HG03159 (cell line): ENCODE data around the gene CNNM4.

ENCODE experiments used
- ATAC-seq: cut with Tn5 transposase; IDR thresholded peaks from one replicate; pipeline ENCODE4 v1.9.1; 2021; ENCODE audit warnings: mild to moderate bottlenecking, moderate library complexity; ENCODE audit not compliant: unreplicated experiment

Gene CNNM4

DNA sequence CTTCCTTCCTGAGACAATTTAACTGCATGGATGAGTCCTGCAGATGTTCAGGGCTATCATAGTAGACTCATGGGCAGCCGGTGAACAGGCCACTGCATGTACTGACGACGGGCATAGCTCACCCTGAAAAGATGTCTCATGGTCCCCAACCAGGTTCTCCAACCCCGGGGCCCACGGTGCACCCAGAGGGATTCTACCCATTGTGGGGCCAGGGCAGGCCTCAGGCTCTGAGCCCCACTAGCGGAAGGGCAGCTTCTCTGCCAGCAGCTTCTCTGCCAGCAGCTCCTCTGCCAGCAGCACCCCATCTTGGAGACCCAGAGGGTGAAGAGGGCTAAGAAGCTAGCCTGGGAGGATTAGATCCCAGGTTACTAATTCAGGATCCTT, 3.2 kb upstream of the CNNM4 start:
- no peak for ATAC-seq

DNA sequence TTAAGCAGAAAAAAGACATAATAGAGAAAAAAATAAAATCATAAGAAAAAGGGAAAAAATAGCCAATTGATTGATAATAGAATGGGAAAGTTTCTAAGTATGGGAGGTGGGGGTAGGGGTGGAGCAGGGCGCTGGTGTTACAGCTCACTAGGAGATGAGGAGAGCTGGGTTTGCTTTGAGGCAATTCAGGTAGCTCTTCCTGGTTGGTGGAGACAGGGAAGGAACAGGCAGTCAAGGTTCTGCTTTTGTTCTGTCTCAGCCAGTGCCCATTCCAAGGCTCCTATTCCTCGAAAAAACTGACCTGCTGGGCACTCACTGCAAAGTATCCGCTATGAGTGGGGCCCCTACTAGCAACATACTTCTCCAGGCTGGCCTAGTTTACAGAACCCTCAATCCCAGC, 1.7 kb upstream of the CNNM4 start:
- ATAC-seq, result no peak

DNA sequence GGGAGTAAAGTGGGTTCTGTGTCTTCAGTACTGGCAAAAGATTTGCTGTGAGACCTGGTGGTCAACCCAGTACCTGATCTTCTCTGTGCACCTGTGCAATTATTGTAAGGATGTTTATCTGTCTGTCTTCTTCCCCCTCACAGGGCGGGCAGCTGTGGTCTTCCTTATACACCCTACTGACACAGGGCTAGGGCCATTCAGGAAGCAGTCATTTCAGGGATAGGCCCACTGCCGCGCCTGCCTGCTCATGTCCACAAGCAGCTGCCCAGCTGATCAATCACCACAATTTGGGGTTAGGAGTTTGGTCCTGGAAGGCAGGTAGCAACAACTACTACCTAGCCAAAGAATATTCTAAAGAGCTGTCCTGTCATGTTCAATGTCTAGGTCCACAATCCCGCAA, 1.2 kb upstream of the CNNM4 start:
- ATAC-seq, result no peak

DNA sequence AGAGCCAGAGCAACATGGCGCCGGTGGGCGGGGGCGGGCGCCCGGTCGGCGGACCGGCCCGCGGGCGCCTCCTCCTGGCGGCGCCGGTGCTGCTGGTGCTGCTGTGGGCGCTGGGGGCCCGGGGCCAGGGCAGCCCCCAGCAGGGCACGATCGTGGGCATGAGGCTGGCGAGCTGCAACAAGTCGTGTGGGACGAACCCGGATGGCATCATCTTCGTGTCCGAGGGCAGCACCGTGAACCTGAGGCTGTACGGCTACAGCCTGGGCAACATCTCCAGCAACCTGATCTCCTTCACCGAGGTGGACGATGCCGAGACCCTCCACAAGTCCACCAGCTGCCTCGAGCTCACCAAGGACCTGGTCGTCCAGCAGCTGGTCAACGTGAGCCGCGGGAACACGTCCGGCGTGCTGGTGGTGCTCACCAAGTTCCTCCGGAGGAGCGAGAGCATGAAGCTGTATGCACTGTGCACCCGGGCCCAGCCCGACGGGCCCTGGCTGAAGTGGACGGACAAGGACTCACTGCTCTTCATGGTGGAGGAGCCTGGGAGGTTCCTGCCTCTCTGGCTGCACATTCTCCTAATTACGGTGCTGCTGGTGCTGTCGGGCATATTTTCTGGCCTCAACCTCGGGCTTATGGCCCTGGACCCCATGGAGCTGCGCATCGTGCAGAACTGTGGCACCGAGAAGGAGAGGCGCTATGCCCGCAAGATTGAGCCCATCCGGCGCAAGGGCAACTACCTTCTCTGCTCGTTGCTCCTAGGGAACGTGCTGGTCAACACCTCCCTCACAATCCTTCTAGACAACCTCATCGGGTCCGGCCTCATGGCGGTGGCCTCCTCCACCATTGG, 507 bp downstream of the CNNM4 start:
- ATAC-seq, result peak; percentile 8

DNA sequence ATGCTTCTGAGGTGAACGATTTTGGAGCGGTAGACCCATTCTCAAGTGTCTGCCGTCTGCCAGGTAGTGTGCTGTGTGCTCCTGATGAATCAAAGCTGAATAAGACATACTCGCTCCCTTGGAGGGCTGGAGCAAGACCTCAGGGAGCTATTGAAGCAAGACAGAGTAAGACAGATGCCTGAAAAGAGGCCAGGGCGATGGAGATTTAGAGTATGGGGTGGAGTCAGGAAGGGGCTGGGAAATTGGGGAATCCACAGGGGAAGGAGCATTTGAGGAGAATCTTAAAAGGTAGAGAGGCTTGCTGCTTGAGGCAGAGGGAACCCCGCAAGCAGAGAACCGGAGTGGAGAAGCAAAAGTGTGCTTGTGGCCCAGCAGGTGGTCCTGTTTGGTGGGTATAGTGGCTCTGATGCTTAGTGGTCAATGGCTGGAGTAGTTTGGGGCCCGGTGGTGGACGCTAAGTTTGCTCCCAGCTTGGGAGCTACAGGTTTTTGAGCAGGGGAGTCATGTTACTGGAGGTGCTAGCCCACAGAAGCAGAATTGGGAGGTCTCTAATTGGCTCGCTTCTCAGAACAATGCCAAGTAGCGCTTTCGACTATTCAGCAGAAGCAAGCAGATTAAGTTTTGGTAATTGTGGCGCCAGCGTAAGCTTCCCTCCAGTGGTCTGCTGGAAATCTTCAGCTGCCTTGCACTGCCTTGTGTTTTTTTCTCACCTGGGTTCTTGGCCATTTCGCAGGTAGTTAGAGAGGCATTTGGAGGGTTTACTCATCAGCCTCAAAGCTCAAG, 2.0 kb downstream of the CNNM4 start:
- ATAC-seq, result no peak

DNA sequence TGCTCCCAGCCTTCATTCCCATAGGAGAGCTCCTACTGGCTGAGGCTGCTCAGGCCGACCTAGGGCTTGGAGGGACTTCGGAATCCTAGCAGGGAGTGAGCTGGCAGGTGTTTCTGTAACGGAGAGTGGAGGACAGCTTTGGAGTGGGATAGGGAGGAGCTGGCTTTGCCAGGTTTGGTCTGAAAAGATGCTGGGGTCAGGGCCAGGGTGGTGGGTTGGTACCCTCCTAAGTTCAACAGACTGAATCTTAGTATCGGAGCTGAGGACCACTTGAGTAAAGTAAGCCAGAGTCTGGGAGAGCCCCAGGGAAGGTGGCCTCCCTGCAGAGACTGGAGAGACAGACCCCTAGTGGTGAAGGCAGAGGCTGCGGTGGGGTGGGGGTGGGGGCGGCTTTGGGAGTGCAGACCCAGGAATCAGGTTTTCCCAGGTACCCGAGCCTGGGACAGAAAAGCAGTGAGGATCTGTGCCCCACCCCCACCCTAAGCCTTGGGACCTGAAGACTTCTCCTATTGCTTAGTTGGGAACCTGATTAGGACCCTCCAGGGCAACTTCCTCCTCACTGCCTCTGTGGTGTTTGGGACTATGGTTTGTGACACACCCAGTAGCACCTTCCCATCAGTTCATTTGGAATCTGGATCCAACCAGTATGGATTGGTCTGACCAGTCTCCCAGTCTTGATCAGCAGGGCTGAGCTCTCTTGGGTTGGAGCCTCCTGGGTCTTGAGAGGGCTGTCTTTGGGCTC, 3.0 kb downstream of the CNNM4 start:
- ATAC-seq, result no peak

DNA sequence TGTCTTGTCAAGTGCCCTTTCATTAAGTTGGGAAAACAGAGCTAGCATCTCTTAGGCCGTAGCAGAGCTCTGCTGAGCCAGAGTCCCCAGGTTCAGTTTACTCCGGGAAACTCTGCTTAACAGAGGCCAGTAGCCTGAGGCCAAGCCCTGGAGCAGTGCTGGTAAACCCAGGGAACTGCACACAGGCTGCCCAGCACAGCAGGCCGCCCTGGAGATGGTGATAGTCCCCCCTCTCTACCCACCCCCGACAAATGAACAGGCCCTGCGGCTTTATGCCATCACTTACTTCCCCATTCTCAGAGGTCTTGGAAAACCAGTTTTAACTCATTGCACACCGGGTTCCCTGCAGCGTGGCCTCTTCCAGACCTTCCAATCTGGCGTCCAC, 3.5 kb downstream of the CNNM4 start:
- ATAC-seq, result no peak

DNA sequence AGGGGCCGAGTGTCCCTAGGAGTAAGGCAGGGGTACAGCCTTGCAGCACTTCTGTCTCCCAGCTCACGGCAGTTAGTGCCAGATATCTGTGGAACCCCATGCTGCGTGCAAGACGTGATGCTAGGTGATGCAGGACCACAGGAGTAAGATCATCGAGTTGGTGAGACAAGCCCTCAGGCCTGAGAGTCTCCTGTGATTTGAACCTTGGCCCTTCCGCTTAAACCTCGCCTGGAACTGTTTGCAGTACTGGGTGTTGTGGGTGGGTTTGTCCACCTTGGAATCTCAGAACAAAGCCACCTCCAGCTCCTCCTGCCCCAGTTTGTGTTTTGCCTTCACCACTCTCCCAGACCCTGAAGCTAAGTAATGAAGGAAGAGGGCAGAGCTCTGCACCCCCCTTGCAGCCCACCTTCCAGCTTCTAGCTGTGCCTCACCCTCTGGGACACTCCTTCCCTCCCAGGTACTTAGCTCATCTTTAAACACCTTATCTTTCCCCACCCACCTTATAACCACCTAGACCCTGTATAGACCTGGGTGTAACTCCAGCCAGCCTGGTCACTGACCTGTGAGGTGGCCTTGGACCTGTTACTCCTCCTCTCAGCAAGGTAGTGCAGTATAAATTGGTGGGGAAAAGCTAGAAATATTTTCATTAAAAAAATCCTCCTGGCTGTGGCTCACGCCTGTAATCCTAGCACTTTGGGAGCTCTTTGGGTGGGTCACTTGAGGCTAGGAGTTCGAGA, 6.6 kb downstream of the CNNM4 start:
- ATAC-seq, result no peak

DNA sequence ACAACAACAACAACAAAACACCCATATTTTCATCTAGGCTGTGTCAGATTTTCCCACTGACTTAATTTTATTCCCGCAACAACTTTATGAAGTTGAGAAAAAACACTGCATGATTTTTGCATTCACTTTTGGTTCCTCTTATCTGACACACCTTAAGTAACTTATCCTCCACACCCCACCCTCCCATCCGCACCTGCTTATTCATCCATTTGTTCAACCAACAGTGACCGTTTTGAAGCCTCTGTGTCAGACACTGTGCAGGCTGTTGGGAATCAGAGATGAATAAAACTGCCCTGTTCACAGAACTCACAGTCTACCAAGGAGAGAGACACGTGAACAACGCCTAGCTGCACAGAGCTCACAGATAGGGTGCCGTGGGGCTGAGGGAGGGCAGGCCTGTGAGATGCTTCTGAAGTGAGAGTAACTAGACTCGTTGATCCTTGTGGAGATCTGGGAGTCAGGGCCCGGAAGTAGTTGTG, 7.4 kb downstream of the CNNM4 start:
- ATAC-seq, result peak; percentile 58

DNA sequence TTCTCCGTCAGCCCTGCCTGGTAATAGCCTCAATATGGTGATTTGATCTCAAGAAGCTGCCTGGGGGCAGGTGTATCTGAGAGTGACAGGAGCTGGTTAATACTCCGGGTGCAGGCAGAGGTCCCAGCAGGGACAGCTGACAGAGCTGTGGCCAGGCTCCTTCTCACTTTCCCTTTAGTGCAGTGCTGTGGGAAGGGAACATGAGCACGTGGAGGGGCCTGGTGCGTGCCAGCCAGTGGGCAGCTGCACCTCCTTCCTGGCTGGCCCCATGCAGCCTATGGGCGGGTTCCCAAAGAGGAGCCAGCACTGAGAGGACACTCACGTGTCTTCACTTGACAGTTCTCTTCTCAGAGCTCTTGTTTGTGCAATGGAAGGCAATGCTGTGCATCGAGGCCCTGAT, 9.1 kb downstream of the CNNM4 start:
- no peak for ATAC-seq

DNA sequence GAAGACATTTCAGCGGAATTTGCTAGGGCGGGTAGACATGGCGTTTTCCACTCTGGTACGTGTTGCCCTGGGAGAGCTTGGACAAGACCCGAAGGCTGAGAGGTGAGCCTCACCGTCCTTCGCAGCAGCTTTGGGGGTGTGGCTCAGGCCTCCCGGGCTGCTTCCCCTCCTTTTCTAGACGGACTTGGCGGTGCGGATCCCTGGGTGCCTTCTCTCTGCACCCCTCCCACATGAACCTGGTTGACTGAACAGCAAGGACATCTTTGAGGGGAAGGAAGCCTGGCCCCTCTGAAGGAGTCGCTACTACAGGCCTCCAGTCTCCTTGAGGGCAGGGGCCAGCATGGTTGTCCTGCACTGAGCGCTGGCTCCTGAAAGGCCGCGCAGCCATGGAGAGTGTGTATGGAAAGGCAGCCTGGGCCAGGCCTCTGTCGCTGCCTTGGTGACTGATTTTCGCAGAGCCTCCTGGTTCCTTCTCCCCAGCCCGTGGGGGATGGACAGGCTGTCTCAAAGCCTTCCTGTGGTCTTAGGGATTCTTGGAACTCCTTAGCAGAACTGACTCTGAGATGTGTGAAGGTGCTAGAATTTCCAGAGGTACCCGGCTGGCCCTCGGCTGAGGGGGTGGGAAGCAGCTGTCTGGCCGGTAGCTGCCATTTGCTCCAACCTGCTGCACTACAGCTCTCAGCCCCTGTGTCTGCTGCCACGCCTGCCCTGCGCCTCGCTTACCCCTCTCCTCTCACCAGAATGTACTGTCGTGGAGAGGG, 9.9 kb downstream of the CNNM4 start:
- no peak for ATAC-seq

DNA sequence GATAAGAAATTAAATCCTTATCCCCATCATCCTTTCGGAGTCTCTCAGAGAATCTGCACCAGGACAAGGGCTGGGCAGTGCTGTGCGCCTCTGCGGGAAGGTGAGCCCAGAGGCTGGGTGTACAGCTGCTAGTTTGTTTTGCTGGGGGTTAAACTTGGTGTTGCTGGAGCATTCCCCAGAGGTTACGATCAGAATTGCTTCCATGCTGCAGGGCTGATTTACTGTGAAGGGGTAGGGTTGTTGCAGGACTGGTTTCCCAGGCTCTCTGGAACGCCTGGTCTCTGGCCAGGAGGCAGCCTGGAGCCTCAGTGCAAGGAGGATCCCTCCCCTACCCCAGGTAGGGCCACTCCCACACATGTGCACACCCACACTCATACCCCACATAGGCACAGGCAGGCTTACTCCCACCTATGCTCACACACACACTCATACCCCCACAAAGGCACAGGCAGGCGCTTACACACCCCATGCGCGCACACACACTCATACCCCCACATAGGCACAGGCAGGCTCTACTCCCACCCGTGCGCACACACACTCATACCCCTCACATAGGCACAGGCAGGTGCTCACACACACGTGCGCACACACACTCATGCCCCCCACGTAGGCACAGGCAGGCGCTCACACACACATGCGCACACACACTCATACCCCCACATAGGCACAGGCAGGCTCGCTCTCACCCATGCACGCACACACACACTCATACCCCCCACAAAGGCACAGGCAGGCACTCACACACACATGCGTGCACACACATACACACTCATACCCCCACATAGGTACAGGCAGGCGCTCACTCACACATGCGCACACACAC, 11.3 kb downstream of the CNNM4 start:
- no peak for ATAC-seq

DNA sequence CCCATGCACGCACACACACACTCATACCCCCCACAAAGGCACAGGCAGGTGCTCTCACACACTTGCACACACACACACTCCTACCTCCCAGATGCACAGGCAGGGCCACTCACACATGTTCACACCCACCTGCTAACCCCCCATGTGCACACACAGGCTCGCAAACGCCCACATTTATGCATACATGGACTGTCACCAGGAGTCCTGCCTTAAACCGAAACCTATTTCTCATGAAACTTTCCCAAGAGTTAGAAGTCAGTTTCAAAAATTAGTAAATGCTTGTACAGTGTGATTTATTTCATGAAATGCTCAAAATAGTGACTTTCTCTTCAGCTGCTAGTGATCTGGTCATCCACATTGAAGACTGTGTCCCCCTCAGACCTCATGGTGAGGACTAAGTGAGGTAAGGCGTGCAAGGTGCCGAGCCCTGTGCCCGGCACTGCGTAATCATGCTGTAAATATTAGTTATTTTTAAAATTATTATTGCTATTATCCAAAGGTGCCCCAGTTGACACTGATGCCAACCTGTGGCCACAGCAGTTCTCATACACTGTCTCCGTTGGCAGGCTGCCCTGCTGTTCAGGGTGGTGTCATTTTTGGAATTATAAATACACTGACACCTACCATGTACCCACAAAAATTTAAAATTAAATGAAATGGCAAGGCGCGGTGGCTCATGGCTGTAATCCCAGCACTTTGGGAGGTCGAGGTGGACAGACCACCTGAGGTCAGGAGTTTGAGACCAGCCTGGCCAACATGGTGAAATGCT, 12.4 kb downstream of the CNNM4 start:
- ATAC-seq, result no peak

DNA sequence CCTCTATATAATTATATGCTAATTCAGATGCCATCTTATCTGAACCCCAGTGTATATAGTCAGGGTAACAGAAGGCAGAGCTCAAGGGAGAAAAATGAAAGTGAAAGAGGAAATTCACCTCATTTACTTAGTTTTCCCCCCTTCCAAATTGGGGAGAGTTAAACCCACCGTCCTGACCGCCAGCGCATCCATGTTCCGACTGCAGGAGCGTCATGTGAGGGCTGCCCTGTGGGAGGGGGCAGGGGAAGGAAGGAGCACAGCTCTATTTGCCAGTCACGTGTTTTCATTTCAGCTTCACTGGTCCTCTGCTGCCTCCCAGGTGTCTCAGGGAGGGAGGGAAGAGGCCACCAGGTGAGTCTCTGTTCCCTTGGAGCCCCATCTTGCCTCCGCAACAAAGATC, 13.2 kb downstream of the CNNM4 start:
- no peak for ATAC-seq

DNA sequence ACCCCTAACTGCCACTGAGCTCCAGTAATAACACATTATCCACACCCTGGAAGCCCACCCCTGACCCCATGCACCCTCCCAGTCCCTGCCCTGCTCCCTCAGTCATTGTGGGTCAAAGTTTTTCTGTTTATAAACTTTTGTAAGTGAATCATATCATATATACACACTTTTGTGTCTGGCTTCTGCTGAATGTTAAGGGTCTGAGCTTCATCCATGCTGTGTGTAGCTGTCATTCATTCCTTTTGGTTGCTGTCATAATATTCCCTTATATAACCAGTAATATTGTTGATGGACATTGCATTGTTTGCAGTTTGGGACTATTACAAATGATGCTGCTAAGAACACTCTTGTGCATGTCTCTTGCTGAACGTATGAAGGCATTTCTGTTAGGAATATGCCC, 14.5 kb downstream of the CNNM4 start:
- ATAC-seq, result no peak

DNA sequence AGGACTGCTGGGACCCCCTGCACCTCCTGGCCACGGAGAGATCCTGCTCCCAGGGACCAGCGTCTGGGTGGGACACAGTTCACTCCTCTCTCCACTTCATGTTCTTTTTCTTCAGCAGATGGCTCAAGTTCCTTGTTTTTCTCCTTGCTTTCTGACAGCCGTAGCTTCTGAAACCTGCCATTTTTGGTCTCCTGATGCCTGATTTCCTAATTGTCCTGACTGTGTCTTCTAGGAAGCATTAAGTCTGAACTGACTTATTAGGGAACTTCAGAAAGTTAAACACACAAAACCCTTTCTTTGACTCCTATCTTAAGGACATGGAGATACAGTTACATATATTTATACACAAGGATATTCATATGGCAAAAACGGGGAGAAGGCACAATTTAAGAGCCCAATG, 22.7 kb downstream of the CNNM4 start:
- no peak for ATAC-seq

DNA sequence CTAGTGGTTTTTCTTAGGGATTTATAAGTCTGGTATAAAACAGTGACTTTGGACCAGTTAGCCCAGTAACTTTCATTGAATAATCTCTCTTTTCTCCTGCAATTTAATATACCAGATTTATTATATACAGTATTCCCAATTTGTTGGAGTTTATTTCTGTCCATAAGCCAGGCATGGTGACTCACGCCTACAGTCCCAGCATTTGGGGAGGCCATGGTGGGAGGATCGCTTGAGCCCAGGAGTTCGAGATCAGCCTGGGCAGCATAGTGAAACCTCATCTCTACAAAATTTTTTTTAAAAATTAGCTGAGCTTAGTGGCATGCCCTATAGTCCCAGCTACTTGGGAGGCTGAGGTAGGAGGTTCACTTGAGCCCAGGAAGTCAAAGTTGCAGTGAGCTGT, 26.7 kb downstream of the CNNM4 start:
- no peak for ATAC-seq

DNA sequence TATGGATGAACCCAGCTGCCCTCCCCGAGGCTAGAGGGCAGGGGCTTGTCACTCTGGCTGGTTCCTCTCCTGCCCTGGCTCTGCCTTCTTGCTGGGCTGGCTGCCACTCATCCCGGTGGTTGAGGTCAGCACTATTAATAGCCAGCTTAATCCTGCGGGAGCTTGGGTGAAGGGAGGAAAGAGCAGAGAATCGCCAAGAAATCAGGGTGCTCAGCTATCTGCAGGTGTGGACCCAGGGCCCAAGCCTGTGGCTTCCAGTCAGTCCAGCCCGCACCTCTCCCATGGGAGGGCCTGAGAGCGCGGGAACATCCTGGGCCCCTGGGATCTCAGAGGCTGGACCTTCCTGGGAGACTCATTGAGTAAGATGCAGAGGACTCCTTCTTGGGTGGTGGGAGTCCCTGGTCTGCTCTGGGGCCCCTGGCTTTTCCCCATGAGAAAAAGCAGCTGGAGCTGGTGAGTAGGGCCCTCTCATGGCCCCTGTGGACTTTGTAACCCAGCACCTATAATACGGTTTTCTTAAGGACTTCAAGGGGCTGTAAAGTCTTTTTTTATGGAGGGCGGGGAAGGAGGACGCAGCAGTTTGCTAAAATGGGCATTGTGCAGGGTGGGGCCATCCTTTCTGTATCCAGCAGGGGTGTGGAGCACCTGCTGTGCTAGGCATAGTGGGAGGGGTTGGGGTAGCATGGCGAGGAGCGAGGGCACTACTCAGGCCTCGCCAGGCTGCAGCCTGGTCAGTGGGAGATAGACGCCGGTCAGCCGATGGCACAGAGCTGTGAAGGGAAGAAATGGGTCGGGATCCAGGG, 27.9 kb downstream of the CNNM4 start:
- ATAC-seq, result no peak
